ENCODE measurements around the gene ADARB1.

The ADARB1 gene

DNA sequence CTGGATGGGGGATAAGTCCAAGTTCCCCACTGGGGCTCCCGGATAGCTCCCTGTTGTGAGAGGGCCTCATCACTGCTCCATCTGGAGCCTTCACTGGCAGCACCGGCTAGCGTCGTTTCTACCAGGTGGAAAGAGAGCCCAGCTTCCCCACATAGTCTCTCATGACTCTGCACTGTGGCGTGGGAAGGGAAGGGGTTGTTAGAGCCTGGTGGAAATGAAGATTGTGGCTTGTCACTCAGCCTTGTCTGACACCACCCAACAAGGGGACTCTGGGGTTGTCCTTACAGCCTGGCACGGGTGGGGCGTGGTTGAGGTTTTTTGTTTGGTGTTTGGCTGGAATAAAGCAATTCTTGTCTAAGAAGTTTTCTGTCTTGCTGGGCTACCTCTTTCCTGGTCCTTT lies 94.6 kb downstream of the ADARB1 start:
- no peaks in the 10 kb centered on the region for H3K36me3 ChIP-seq (ENCODE audit: control insufficient read depth, insufficient read depth, low read length)
- H3K9me3 ChIP-seq (ENCODE audit: control insufficient read depth, insufficient read depth, low read length): no peaks in the 10 kb centered on the region
- H3K4me3 ChIP-seq (ENCODE audit: low read depth, low read length): no peak overlapping the region
- H3K27me3 ChIP-seq (ENCODE audit: control insufficient read depth, insufficient read depth, low read length): no peaks in the 10 kb centered on the region
- H3K9ac ChIP-seq (ENCODE audit: low read depth, low read length): no peak overlapping the region
- no peaks in the 10 kb centered on the region for H3K4me1 ChIP-seq (ENCODE audit: control insufficient read depth, insufficient read depth, low read length)

DNA sequence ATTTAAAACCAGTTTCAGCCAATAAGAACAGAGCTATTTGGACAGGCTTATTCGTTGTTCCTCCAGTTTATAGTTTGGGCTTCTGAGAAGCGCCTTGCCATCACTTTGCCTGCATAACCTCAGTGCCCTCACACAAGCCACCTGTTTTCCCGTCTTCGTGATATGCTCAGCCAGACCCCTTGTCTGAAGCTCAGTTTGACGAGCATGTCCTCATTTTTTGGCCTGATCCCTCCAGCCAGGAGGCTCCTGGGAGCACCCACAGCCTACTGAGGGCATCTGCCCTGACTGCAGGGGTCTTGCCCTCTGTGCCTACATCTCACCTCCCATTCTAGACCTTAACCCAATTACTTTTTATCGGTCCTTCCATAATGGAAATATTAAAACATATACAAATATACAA lies 95.3 kb downstream of the ADARB1 start:
- H3K9me3 ChIP-seq (ENCODE audit: control insufficient read depth, insufficient read depth, low read length): no peaks in the 10 kb centered on the region
- no peaks in the 10 kb centered on the region for H3K4me1 ChIP-seq (ENCODE audit: control insufficient read depth, insufficient read depth, low read length)
- H3K36me3 ChIP-seq (ENCODE audit: control insufficient read depth, insufficient read depth, low read length): no peaks in the 10 kb centered on the region
- H3K4me3 ChIP-seq (ENCODE audit: low read depth, low read length): no peak overlapping the region
- no peaks in the 10 kb centered on the region for H3K27me3 ChIP-seq (ENCODE audit: control insufficient read depth, insufficient read depth, low read length)
- no peak overlapping the region for H3K9ac ChIP-seq (ENCODE audit: low read depth, low read length)

DNA sequence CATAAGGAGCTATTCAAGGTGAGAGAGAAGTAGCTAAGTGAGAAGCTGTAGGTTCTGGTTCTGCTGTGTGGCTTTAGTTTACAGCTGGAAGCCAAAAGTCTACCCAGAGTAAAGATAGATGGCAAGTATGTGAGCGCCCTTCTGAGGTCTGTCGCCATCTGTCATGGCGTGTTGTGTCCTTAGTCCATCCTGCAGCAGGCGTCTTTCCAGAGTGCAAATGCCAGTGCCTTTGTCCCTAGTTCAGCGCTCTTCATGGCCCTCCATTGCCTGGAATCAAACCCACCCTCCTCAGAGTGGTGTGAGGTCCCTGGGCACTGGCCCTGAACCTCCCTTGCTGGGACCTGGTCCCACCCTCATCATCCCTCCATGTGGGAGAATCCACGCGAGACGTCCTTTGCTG lies 96.6 kb downstream of the ADARB1 start:
- no peaks in the 10 kb centered on the region for H3K4me1 ChIP-seq (ENCODE audit: control insufficient read depth, insufficient read depth, low read length)
- H3K4me3 ChIP-seq (ENCODE audit: low read depth, low read length): no peak overlapping the region
- H3K9me3 ChIP-seq (ENCODE audit: control insufficient read depth, insufficient read depth, low read length): no peaks in the 10 kb centered on the region
- H3K9ac ChIP-seq (ENCODE audit: low read depth, low read length): no peak overlapping the region
- no peaks in the 10 kb centered on the region for H3K27me3 ChIP-seq (ENCODE audit: control insufficient read depth, insufficient read depth, low read length)
- H3K36me3 ChIP-seq (ENCODE audit: control insufficient read depth, insufficient read depth, low read length): no peaks in the 10 kb centered on the region

DNA sequence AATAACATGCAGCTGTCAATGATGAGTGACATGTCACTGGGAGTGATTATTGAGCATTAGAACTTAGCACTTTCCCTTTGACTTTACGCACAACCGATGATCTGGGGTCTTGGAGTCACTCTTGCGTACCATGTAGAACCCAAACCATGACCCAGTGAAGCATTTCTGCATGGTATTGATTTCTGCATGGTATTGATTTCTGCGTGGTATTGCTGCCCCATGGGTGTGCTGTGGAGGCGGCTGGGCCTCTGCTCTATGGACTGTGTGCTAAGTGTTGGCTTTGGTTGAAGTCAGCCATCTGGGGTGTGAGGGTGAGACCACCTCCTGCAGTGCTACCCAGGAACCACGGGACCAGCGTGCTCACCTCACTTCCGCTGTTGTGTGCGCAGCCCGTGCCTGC lies 98.0 kb downstream of the ADARB1 start:
- no peaks in the 10 kb centered on the region for H3K9me3 ChIP-seq (ENCODE audit: control insufficient read depth, insufficient read depth, low read length)
- H3K4me3 ChIP-seq (ENCODE audit: low read depth, low read length): no peak overlapping the region
- no peaks in the 10 kb centered on the region for H3K27me3 ChIP-seq (ENCODE audit: control insufficient read depth, insufficient read depth, low read length)
- no peaks in the 10 kb centered on the region for H3K4me1 ChIP-seq (ENCODE audit: control insufficient read depth, insufficient read depth, low read length)
- H3K36me3 ChIP-seq (ENCODE audit: control insufficient read depth, insufficient read depth, low read length): no peaks in the 10 kb centered on the region
- no peak overlapping the region for H3K9ac ChIP-seq (ENCODE audit: low read depth, low read length)

DNA sequence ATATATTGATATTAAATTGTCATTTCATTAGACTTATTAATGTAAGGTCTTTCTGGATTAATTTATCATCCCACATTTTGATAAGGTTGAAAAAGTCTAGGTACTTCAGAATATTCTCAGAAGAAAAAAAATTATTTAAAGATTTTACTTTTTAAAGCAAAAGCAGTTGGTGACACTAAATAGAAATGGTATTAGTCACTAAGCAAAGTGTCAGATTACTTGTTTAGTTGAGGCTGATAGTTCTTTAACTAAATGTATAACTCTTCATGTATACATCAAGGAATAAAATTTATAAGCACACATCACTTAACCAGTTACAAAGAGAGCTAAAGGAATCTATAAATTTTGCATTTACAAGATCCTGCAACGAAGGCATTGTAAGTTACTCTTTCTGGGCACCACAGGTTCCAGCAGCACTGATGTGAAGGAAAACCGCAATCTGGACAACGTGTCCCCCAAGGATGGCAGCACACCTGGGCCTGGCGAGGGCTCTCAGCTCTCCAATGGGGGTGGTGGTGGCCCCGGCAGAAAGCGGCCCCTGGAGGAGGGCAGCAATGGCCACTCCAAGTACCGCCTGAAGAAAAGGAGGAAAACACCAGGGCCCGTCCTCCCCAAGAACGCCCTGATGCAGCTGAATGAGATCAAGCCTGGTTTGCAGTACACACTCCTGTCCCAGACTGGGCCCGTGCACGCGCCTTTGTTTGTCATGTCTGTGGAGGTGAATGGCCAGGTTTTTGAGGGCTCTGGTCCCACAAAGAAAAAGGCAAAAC lies 101.1 kb downstream of the ADARB1 start:
- no peaks in the 10 kb centered on the region for H3K9me3 ChIP-seq (ENCODE audit: control insufficient read depth, insufficient read depth, low read length)
- no peak overlapping the region for H3K9ac ChIP-seq (ENCODE audit: low read depth, low read length)
- no peaks in the 10 kb centered on the region for H3K27me3 ChIP-seq (ENCODE audit: control insufficient read depth, insufficient read depth, low read length)
- H3K4me3 ChIP-seq (ENCODE audit: low read depth, low read length): no peak overlapping the region
- no peaks in the 10 kb centered on the region for H3K4me1 ChIP-seq (ENCODE audit: control insufficient read depth, insufficient read depth, low read length)
- H3K36me3 ChIP-seq (ENCODE audit: control insufficient read depth, insufficient read depth, low read length): no peaks in the 10 kb centered on the region

DNA sequence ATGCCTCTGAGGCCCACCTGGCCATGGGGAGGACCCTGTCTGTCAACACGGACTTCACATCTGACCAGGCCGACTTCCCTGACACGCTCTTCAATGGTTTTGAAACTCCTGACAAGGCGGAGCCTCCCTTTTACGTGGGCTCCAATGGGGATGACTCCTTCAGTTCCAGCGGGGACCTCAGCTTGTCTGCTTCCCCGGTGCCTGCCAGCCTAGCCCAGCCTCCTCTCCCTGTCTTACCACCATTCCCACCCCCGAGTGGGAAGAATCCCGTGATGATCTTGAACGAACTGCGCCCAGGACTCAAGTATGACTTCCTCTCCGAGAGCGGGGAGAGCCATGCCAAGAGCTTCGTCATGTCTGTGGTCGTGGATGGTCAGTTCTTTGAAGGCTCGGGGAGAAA lies 101.8 kb downstream of the ADARB1 start:
- H3K9me3 ChIP-seq (ENCODE audit: control insufficient read depth, insufficient read depth, low read length): no peaks in the 10 kb centered on the region
- H3K27me3 ChIP-seq (ENCODE audit: control insufficient read depth, insufficient read depth, low read length): no peaks in the 10 kb centered on the region
- no peaks in the 10 kb centered on the region for H3K36me3 ChIP-seq (ENCODE audit: control insufficient read depth, insufficient read depth, low read length)
- no peak overlapping the region for H3K9ac ChIP-seq (ENCODE audit: low read depth, low read length)
- H3K4me1 ChIP-seq (ENCODE audit: control insufficient read depth, insufficient read depth, low read length): no peaks in the 10 kb centered on the region
- H3K4me3 ChIP-seq (ENCODE audit: low read depth, low read length): no peak overlapping the region

DNA sequence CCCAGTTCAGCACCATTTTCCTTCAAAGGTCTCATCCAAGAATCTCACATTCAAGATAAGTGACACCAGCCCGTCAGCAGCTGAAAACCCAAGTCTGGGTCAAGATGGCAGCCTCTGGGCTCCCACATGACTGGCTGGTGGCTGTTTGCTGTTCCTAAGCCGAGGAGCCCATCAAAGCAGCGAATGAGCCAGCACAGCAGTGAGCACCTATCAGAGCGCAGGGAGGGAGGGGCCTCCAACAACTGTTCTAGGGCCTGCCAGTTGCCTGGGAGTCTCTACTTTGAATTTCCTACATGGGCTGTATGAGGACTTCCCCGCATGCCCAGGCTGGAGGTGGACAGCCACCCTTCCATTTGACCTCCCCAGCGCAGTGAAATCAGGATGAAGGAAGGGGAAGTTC lies 102.7 kb downstream of the ADARB1 start:
- Histone ChIP-seq H3K27me3 (ENCODE audit: control insufficient read depth, insufficient read depth, low read length) (no peaks in the 10 kb centered on the region), H3K9ac (ENCODE audit: low read depth, low read length) (no peak overlapping the region), H3K9me3 (ENCODE audit: control insufficient read depth, insufficient read depth, low read length) (no peaks in the 10 kb centered on the region), H3K4me3 (ENCODE audit: low read depth, low read length) (no peak overlapping the region), H3K36me3 (ENCODE audit: control insufficient read depth, insufficient read depth, low read length) (no peaks in the 10 kb centered on the region), H3K4me1 (ENCODE audit: control insufficient read depth, insufficient read depth, low read length) (no peaks in the 10 kb centered on the region)

DNA sequence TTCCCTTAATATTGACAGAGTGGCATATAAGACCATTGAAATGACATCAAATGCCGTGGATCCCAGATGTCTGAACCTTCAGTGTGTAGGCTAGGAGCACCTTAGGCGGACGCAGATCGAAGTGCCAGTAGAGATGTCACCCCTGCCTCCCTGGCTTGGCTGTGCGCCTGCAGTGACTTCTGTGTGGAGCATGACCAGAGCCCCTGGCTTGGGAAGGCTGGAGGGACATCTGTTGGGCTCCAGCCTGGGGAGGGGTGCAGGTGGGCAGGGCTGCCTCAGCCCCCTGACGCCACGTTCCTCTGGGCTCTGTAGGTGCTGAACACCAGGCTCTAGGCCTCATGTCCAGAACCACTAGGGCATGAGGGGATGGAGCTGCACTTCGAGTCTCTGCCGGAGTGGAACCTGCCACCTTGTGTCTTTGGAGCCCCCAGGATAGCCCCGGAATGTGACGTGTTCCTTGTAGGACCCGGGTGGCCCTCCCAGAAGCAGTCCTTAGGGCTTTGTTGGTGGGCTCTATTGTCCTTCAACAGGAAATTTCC lies 103.8 kb downstream of the ADARB1 start:
- no peak overlapping the region for H3K4me3 ChIP-seq (ENCODE audit: low read depth, low read length)
- no peaks in the 10 kb centered on the region for H3K9me3 ChIP-seq (ENCODE audit: control insufficient read depth, insufficient read depth, low read length)
- H3K36me3 ChIP-seq (ENCODE audit: control insufficient read depth, insufficient read depth, low read length): no peaks in the 10 kb centered on the region
- no peaks in the 10 kb centered on the region for H3K4me1 ChIP-seq (ENCODE audit: control insufficient read depth, insufficient read depth, low read length)
- no peaks in the 10 kb centered on the region for H3K27me3 ChIP-seq (ENCODE audit: control insufficient read depth, insufficient read depth, low read length)
- H3K9ac ChIP-seq (ENCODE audit: low read depth, low read length): no peak overlapping the region

DNA sequence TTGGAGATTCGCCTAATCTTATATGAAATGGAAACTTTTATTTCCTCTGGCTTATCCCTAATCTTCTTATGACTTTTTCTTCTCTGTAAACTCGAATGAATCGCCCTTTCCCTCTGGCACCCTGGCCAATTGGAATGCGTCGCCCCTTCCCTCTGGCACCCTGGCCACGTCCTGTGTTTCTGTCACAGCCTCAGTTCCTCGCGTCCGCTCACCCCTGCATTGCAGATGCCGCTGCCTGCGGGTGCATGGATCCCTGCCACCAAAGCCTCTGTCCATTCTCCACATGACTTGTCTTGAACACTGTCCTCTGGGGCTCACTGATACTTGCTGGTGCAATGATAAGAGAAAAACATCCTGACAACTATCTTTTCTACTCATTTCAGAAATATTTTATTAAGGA lies 104.6 kb downstream of the ADARB1 start:
- H3K36me3 ChIP-seq (ENCODE audit: control insufficient read depth, insufficient read depth, low read length): no peaks in the 10 kb centered on the region
- no peak overlapping the region for H3K9ac ChIP-seq (ENCODE audit: low read depth, low read length)
- H3K4me3 ChIP-seq (ENCODE audit: low read depth, low read length): no peak overlapping the region
- no peaks in the 10 kb centered on the region for H3K4me1 ChIP-seq (ENCODE audit: control insufficient read depth, insufficient read depth, low read length)
- no peaks in the 10 kb centered on the region for H3K27me3 ChIP-seq (ENCODE audit: control insufficient read depth, insufficient read depth, low read length)
- H3K9me3 ChIP-seq (ENCODE audit: control insufficient read depth, insufficient read depth, low read length): no peaks in the 10 kb centered on the region

DNA sequence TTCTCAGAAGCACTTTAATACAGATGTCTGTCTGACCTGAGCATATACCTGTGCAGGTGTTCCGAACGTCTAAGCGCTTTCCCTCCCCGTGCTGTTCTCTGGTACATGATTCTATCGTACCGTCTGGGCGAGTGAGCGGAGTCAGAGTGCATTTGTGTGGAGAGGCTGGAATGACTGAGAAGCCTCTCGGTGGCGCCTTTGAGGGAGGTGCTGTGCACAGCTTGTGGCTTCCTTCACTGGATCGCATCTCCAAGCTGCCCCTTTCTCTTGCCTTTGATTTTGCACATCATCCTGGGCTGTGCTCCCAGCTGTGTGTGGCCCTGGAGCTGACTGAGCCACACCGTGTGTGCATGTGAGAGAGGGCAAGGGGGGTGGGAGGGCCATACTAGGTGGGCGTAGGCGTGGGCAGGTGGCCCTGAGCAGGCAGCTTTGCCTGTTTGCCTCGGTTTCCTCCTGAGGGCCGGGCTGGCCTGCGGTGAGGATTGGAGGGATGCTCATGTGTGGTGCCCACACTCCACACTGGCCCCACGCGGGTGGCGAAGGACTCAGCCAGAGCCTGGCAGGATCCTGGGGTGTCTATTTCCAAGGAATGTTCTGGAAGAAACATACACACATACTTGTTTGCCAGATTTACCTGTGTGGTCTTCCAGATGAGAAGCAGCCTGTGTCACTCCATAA lies 105.3 kb downstream of the ADARB1 start:
- no peak overlapping the region for H3K4me3 ChIP-seq (ENCODE audit: low read depth, low read length)
- no peaks in the 10 kb centered on the region for H3K27me3 ChIP-seq (ENCODE audit: control insufficient read depth, insufficient read depth, low read length)
- H3K9ac ChIP-seq (ENCODE audit: low read depth, low read length): no peak overlapping the region
- H3K36me3 ChIP-seq (ENCODE audit: control insufficient read depth, insufficient read depth, low read length): no peaks in the 10 kb centered on the region
- H3K4me1 ChIP-seq (ENCODE audit: control insufficient read depth, insufficient read depth, low read length): no peaks in the 10 kb centered on the region
- H3K9me3 ChIP-seq (ENCODE audit: control insufficient read depth, insufficient read depth, low read length): no peaks in the 10 kb centered on the region

DNA sequence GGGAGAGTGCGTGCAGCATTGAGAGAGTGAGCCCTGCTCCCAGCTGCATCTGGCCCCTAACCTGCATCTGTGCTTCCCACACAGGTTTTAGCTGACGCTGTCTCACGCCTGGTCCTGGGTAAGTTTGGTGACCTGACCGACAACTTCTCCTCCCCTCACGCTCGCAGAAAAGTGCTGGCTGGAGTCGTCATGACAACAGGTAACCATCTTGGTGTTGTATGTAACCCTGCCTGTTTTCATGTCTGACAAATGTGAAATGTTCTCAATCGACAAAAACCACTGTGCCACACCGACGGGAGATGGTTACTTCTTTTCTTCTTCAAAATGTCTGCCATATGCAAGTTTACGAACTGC lies 105.8 kb downstream of the ADARB1 start:
- H3K4me1 ChIP-seq (ENCODE audit: control insufficient read depth, insufficient read depth, low read length): no peaks in the 10 kb centered on the region
- H3K36me3 ChIP-seq (ENCODE audit: control insufficient read depth, insufficient read depth, low read length): peaks cover 4% of the 10 kb centered on the region
- H3K9ac ChIP-seq (ENCODE audit: low read depth, low read length): no peak overlapping the region
- H3K27me3 ChIP-seq (ENCODE audit: control insufficient read depth, insufficient read depth, low read length): no peaks in the 10 kb centered on the region
- H3K4me3 ChIP-seq (ENCODE audit: low read depth, low read length): no peak overlapping the region
- no peaks in the 10 kb centered on the region for H3K9me3 ChIP-seq (ENCODE audit: control insufficient read depth, insufficient read depth, low read length)

DNA sequence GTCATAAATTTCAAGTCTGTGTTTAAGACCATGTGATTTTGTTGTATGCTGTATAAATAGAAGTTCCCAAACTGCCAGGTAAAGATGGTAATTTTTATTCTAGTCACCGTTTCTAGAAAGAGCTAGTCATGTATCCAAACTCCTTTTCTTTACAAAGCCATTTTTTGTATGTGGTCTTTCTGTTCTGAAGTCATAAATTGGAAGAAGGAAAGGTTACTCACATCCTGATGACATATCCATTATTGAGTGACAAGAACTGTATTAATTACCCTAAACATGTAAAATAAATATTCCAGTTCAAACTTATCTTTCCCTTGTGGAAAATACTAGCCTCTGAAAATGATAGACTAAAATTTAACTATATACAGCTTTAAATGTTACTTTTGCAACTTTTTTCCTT lies 108.6 kb downstream of the ADARB1 start:
- H3K4me3 ChIP-seq (ENCODE audit: low read depth, low read length): no peak overlapping the region
- H3K27me3 ChIP-seq (ENCODE audit: control insufficient read depth, insufficient read depth, low read length): no peaks in the 10 kb centered on the region
- H3K36me3 ChIP-seq (ENCODE audit: control insufficient read depth, insufficient read depth, low read length): peaks cover 7% of the 10 kb centered on the region
- H3K9me3 ChIP-seq (ENCODE audit: control insufficient read depth, insufficient read depth, low read length): no peaks in the 10 kb centered on the region
- no peaks in the 10 kb centered on the region for H3K4me1 ChIP-seq (ENCODE audit: control insufficient read depth, insufficient read depth, low read length)
- no peak overlapping the region for H3K9ac ChIP-seq (ENCODE audit: low read depth, low read length)
